ENCODE data around the gene MYCL.

The MYCL gene

DNA sequence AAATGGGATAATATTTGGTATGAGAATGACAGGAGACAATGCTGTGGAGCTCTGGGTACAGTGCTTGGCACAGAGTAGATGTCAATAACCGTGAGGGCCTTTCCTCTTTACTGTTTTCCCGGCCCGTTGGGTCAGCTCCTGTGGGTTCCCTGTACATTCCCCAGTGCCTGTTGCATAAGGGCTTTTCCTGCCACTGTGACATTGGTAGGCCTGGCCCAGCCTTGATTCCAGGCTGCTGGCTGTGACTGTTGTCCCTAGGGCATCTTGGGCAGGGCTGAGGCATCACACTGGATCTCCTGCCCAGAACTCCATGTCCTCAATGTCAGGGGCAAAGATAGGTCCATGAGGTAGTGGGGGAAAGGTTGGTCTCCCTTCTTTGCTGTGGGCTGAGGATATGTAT, 25.8 kb upstream of the MYCL start:
- H3K27ac ChIP-seq = no peak overlapping the region

DNA sequence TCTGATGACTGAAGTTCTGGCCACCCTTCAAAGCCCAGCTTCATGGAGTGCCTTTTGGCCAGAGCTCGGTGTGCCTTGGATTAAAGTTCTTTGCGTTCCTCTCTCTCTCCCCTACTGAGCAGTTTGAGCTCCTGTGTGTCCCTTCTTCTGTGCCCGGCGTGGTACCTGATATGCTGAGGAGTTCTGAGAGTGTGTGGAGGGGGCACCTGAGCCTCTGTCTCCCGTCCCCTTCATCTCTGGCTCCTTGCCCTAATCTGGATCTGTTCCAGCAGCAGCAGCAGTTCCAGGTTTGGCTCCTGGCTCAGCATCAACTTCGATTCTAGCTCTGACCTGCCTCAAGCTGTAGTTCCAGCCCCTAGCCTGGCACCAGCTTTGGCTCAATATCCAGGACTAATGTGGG, 25.1 kb upstream of the MYCL start:
- TF ChIP-seq, protein P1, sequence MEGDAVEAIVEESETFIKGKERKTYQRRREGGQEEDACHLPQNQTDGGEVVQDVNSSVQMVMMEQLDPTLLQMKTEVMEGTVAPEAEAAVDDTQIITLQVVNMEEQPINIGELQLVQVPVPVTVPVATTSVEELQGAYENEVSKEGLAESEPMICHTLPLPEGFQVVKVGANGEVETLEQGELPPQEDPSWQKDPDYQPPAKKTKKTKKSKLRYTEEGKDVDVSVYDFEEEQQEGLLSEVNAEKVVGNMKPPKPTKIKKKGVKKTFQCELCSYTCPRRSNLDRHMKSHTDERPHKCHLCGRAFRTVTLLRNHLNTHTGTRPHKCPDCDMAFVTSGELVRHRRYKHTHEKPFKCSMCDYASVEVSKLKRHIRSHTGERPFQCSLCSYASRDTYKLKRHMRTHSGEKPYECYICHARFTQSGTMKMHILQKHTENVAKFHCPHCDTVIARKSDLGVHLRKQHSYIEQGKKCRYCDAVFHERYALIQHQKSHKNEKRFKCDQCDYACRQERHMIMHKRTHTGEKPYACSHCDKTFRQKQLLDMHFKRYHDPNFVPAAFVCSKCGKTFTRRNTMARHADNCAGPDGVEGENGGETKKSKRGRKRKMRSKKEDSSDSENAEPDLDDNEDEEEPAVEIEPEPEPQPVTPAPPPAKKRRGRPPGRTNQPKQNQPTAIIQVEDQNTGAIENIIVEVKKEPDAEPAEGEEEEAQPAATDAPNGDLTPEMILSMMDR (conservative IDR thresholded peaks at IDR 0.05) = no peak
- no peak for TF ChIP-seq ZFX (IDR thresholded peaks at IDR 0.05)
- H3K27ac ChIP-seq = no peak overlapping the region

More for the DNA sequence above, 25.8 kb upstream of the MYCL start:
- TF ChIP-seq, protein P1 (conservative IDR thresholded peaks at IDR 0.05) = no peak
- TF ChIP-seq ZFX (IDR thresholded peaks at IDR 0.05) = no peak

DNA sequence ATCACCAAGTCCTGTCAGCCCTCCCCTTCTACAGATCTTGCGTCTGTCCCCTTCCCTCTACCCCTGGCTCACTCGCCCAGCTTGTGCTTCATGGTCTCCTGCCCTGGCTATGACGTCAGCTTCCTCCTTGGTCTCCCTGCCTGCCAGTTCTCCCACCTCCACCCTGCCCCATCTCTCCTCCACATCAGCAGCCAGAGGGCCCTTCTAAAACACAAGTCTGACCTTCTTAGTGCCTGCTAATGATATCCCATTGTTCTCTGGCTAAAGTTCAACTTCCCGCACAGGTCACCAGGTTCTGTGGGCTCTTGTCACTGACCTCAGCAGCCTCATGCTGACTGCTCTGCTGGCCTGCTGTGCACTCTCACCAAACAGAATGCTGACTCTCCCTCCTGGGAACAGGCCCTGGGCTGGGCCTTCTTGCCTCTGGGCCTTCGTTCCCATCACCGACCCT, 24.7 kb upstream of the MYCL start:
- no peak overlapping the region for H3K27ac ChIP-seq
- TF ChIP-seq ZFX (IDR thresholded peaks at IDR 0.05) = no peak
- TF ChIP-seq, protein P1 (conservative IDR thresholded peaks at IDR 0.05) = no peak

DNA sequence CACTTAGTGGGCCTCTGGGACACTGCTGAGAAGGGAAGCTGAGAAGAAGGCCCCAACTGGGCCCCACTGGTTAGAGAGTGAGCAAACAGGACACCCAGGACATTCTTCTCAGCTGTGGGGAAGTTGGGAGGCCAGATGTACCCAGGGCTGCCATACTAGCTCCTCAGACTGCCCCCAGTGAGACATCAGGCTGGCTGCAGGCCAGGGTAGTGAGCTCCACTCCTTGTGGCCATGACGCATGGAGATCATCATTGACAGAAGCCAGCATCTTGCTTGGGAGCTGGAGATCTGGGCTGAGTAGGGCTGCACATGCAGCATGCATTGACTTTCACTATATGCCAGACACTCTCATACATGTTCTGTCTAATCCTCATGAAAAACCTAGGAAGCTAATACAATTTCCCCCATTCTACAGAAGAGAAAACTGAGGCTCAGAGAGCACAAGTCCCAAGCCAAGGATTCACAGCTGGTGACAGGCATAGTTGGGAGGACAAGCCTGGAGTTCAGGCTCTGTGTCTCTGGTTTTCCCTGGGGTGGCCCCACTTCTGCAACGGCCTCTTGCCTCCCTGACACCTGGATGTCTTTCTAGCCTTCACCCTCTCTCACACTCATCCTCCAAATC, 24.1 kb upstream of the MYCL start:
- no peak overlapping the region for H3K27ac ChIP-seq

DNA sequence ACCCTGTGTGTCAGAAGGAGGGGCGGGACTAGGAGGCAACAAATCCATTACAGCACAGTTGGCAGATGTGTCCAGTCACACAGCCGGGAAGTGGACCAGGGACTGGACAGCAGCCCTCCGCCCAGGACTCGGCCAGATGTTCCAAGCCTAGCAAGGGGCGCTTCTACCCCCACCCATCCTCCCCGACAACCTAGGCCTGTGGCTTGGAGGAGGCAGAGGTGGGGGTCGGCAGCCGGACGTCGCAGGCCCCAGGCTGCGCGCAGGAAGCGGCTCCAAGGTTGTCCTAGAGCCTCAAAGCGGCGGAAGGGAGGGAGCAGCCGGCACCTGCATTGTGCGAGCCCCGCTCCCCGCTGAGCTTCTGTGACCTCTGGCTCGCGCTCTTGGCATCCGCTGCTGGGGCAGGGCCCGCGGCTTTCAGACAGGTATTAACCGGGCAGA, 20.6 kb upstream of the MYCL start:
- TF ChIP-seq, protein P1 (conservative IDR thresholded peaks at IDR 0.05) = no peak
- no peak for TF ChIP-seq ZFX (IDR thresholded peaks at IDR 0.05)
- H3K27ac ChIP-seq = no peak overlapping the region

More for the DNA sequence above, 24.1 kb upstream of the MYCL start:
- no peak for TF ChIP-seq ZFX (IDR thresholded peaks at IDR 0.05)
- TF ChIP-seq, protein P1 (conservative IDR thresholded peaks at IDR 0.05) = no peak

DNA sequence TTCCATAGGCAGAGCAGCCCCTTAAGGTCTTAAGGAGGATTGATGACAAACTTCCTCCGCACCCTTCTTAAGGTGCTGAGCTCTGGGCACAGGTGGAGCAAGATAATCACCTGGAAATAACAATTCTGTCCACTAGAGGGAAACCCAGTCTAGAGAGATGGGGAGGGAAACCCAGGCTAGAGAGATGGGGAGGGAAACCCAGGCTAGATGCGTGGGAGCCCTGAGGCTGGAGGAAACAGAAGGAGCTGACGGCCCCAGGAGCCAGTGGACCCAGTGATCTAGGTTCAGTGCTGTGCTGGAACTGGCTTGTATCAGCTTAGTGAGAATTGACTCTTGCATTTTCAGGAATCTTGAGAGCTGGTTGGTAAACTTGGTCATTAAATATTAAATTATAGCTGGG, 17.8 kb upstream of the MYCL start:
- TF ChIP-seq, protein P1 (conservative IDR thresholded peaks at IDR 0.05) = peak; percentile 87
- TF ChIP-seq ZFX (IDR thresholded peaks at IDR 0.05) = no peak
- H3K27ac ChIP-seq = no peak overlapping the region

DNA sequence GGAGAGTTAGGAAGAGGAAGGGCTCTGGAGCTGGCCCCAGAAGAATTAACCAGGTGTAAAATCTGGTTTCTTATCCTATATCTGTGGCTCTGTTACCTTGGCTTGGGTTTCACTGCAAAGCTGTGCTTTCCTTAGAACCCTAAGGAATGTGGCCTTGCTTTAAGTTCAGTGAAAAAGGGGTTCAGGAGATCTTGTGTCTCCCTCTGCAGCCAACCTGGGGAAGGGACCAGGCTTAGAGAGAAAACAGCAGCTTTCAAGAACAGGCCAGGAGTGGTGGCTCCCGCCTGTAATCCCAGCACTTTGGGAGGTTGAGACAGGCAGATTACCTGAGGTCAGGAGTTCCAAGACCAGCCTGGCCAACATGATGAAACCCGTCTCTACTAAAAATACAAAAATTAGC, 16.1 kb upstream of the MYCL start:
- H3K27ac ChIP-seq = no peak overlapping the region
- TF ChIP-seq ZFX (IDR thresholded peaks at IDR 0.05) = no peak
- TF ChIP-seq, protein P1 (conservative IDR thresholded peaks at IDR 0.05) = no peak

Data from C4-2B (cell line).